Tibial nerve (tissue), 4 donors: Measurements from ENCODE around the gene IL20RB. TPM values are rescaled to one million over a fixed set of nuclear protein-coding genes. Genes with fewer than 3 reads are reported as not detected.

ENCODE experiments used
- DNase-seq, 2 donors: peaks; one replicate each; pipeline ENCODE4 v3.0.0-alpha.2; 2019; ENCODE audit warnings: low spot score in 2 of 2
- H3K27ac ChIP-seq, 4 donors: fragments of 200-600 bp; sonication (generic) in 3 of 4; one replicate each; pipeline ENCODE4 v1.5.1; 2017 to 2019; ENCODE audit warnings: mild to moderate bottlenecking in 1 of 4
- H3K27me3 ChIP-seq, 2 donors: fragments of 200-600 bp; sonication (generic) in 1 of 2; one replicate each; pipeline versions ENCODE4 v1.5.1 to v1.6.0; 2017 to 2019
- H3K36me3 ChIP-seq, 3 donors: fragments of 200-600 bp; sonication (generic); one replicate each; pipeline ENCODE4 v1.5.1; 2018 to 2019
- H3K4me1 ChIP-seq, 4 donors: fragments of 200-600 bp; sonication (generic) in 3 of 4; one replicate each; pipeline ENCODE4 v1.5.1; 2017 to 2019
- H3K4me3 ChIP-seq, 4 donors: fragments of 200-600 bp; sonication (generic) in 3 of 4; one replicate each; pipeline ENCODE4 v1.5.1; 2017 to 2019; ENCODE audit warnings: mild to moderate bottlenecking in 1 of 4, moderate library complexity in 1 of 4
- H3K9me3 ChIP-seq, 4 donors: fragments of 200-600 bp; sonication (generic) in 3 of 4; one replicate each; pipeline ENCODE4 v1.5.1; 2017 to 2019
- CTCF ChIP-seq, 5 experiments: fragments of 200-600 bp in 3 of 5; fragments of 450-650 bp in 2 of 5; sonication (generic) in 3 of 5; IDR thresholded peaks; one replicate each; pipeline ENCODE4 v1.5.1; 2016 to 2019; ENCODE audit warnings: antibody characterized with exemption in 5 of 5, mild to moderate bottlenecking in 3 of 5, moderate library complexity in 2 of 5
- EP300 ChIP-seq, 2 donors: sonication (generic); formaldehyde crosslinking; IDR thresholded peaks; one replicate each; pipeline ENCODE4 v1.6.1; 2017; ENCODE audit warnings: antibody characterized with exemption in 2 of 2, mild to moderate bottlenecking in 1 of 2
- POLR2A ChIP-seq, 2 donors: fragments of 450-650 bp; IDR thresholded peaks; one replicate each; pipeline ENCODE4 v1.6.1; 2017; ENCODE audit warnings: antibody characterized with exemption in 2 of 2, mild to moderate bottlenecking in 2 of 2, moderate library complexity in 2 of 2
- WGBS, 2 donors: methylation state at CpG; one replicate each; pipeline ENCODE4 v1.1.5; 2018; 5-methylcytosine and 5-hydroxymethylcytosine counted together
- total RNA-seq, 4 donors: library from RNA; depleted of rRNA; stranded (reverse); fragments of >200 nt; gene quantifications; one replicate each; pipeline ENCODE4 v1.1.0, GENCODE V29; 2016

Gene IL20RB
- total RNA-seq, 4 donors from 2014 or later = 16.8 to 50.9 (median 45.3) TPM

- H3K27ac ChIP-seq = peak overlapping the region in 1 of 4 donors; percentile 45
- TF ChIP-seq POLR2A (IDR thresholded peaks at IDR 0.05) (no peak), EP300 (IDR thresholded peaks at IDR 0.05) (no peak), CTCF (IDR thresholded peaks at IDR 0.05) (peak in 3 of 5 experiments; percentile 7 to 30 (median 25))
- no peaks in the 10 kb centered on the region for H3K27me3 ChIP-seq
- no peak overlapping the region for H3K4me3 ChIP-seq
- H3K36me3 ChIP-seq = peaks cover 0 to 11% (median 0%) of the 10 kb centered on the region in 3 donors
- H3K9me3 ChIP-seq = no peaks in the 10 kb centered on the region
- DNase-seq = no peak
- H3K4me1 ChIP-seq = peaks cover 0 to 58% (median 10%) of the 10 kb centered on the region in 4 donors
- 86 to 90% methylated on average over 2 of the region's 2 CpGs for WGBS, 2 donors
Measured at GRCh38 chr3:136949708-136950107, 8.1 kb upstream of the IL20RB start.

- 53 to 70% methylated on average over 1 of the region's 1 CpG for WGBS, 2 donors
- TF ChIP-seq CTCF (IDR thresholded peaks at IDR 0.05) (no peak), EP300 (IDR thresholded peaks at IDR 0.05) (no peak), POLR2A (IDR thresholded peaks at IDR 0.05) (no peak)
- H3K4me3 ChIP-seq = no peak overlapping the region
- DNase-seq = no peak
- H3K9me3 ChIP-seq = no peaks in the 10 kb centered on the region
- H3K4me1 ChIP-seq = peaks cover 0 to 63% (median 14%) of the 10 kb centered on the region in 4 donors
- H3K36me3 ChIP-seq = peaks cover 0 to 8% (median 0%) of the 10 kb centered on the region in 3 donors
- no peaks in the 10 kb centered on the region for H3K27me3 ChIP-seq
- peak overlapping the region in 1 of 4 donors; percentile 45 for H3K27ac ChIP-seq
Measured at GRCh38 chr3:136950623-136951022, 7.2 kb upstream of the IL20RB start.

- no peak overlapping the region for H3K27ac ChIP-seq
- TF ChIP-seq EP300 (IDR thresholded peaks at IDR 0.05) (no peak), POLR2A (IDR thresholded peaks at IDR 0.05) (no peak), CTCF (IDR thresholded peaks at IDR 0.05) (no peak)
- no peaks in the 10 kb centered on the region for H3K27me3 ChIP-seq
- H3K4me1 ChIP-seq = peaks cover 0 to 71% (median 17%) of the 10 kb centered on the region in 4 donors
- no peak for DNase-seq
- WGBS, 2 donors = 40% methylated on average over 1 of the region's 1 CpG
- no peaks in the 10 kb centered on the region for H3K36me3 ChIP-seq
- no peak overlapping the region for H3K4me3 ChIP-seq
- H3K9me3 ChIP-seq = no peaks in the 10 kb centered on the region
Measured at GRCh38 chr3:136952292-136952691, 5.5 kb upstream of the IL20RB start.

- no peaks in the 10 kb centered on the region for H3K27me3 ChIP-seq
- TF ChIP-seq EP300 (IDR thresholded peaks at IDR 0.05) = no peak
- TF ChIP-seq POLR2A (IDR thresholded peaks at IDR 0.05) = no peak
- no peak for TF ChIP-seq CTCF (IDR thresholded peaks at IDR 0.05)
Measured at GRCh38 chr3:136954251-136954650, 3.5 kb upstream of the IL20RB start.

GRCh38 chr3:136954980-136955780, 2.6 kb upstream of the IL20RB start:
- Histone ChIP-seq H3K4me1 (peaks cover 0 to 48% (median 12%) of the 10 kb centered on the region in 4 donors), H3K9me3 (no peaks in the 10 kb centered on the region), H3K27me3 (no peaks in the 10 kb centered on the region), H3K36me3 (no peaks in the 10 kb centered on the region), H3K4me3 (no peak overlapping the region), H3K27ac (no peak overlapping the region)
- WGBS, 2 donors = 80 to 83% methylated on average over 4 of the region's 4 CpGs
- no peak for DNase-seq
- TF ChIP-seq POLR2A (IDR thresholded peaks at IDR 0.05) (no peak), CTCF (IDR thresholded peaks at IDR 0.05) (no peak), EP300 (IDR thresholded peaks at IDR 0.05) (no peak)

More at GRCh38 chr3:136954251-136954650, 3.5 kb upstream of the IL20RB start:
- DNase-seq = no peak
- no peaks in the 10 kb centered on the region for H3K9me3 ChIP-seq
- peaks cover 0 to 57% (median 17%) of the 10 kb centered on the region in 4 donors for H3K4me1 ChIP-seq
- no peaks in the 10 kb centered on the region for H3K36me3 ChIP-seq
- no peak overlapping the region for H3K27ac ChIP-seq
- H3K4me3 ChIP-seq = no peak overlapping the region
- 88 to 98% methylated on average over 2 of the region's 2 CpGs for WGBS, 2 donors
